Astrocyte of the cerebellum (primary cell): ENCODE measurements around the gene STON2.

ENCODE experiments used
- DNase-seq: peaks from one replicate; pipeline ENCODE4 v3.0.0-alpha.2; 2011; ENCODE audit warnings: low read depth
- H3K4me3 ChIP-seq: 2 replicates; pipeline ENCODE4 v1.5.1; 2011; ENCODE audit warnings: mild to moderate bottlenecking, low read depth, low read length, moderate library complexity
- CTCF ChIP-seq: IDR thresholded peaks from 2 replicates; pipeline ENCODE4 v1.5.1; 2012; ENCODE audit warnings: low read length, low read depth, moderate library complexity, mild to moderate bottlenecking; ENCODE audit errors: missing control alignments
- in situ Hi-C: cut with HindIII; loops from 2 replicates; pipeline ENCODE4 v1.10.0; 2017; ENCODE audit warnings: low sequenced_read_pairs

Gene STON2

GRCh38 chr14:81396113-81396512 is 4.0 kb downstream of the STON2 start:
- in situ Hi-C loops: no loop called here
- no peak overlapping the region for H3K4me3 ChIP-seq
- DNase-seq: no peak
- no peak for TF ChIP-seq CTCF

GRCh38 chr14:81394739-81395138 is 5.4 kb downstream of the STON2 start:
- H3K4me3 ChIP-seq: no peak overlapping the region
- DNase-seq: no peak
- in situ Hi-C loops: loop anchor here (5.0 kb wide), 1 partner anchor 107 kb away; no protein-coding TSS in a partner anchor
- TF ChIP-seq CTCF: no peak

GRCh38 chr14:81392976-81393643 is 7.0 kb downstream of the STON2 start:
- DNase-seq: no peak
- TF ChIP-seq CTCF: no peak
- in situ Hi-C loops: loop anchor here (5.0 kb wide), 1 partner anchor 106 kb away; no protein-coding TSS in a partner anchor
- no peak overlapping the region for H3K4me3 ChIP-seq

- no peak for TF ChIP-seq CTCF
- no peak overlapping the region for H3K4me3 ChIP-seq
- in situ Hi-C loops: loop anchor here (5.0 kb wide), 1 partner anchor 105 kb away; no protein-coding TSS in a partner anchor
- no peak for DNase-seq
Measured at GRCh38 chr14:81392052-81392451, 8.1 kb downstream of the STON2 start.

- in situ Hi-C loops: loop anchor here (5.0 kb wide), 1 partner anchor 103 kb away; no protein-coding TSS in a partner anchor
- no peak for DNase-seq
Measured at GRCh38 chr14:81390696-81391095, 9.4 kb downstream of the STON2 start.

GRCh38 chr14:81388336-81388735 is 11.8 kb downstream of the STON2 start:
- in situ Hi-C loops: no loop called here
- no peak for DNase-seq
- H3K4me3 ChIP-seq: no peak overlapping the region
- TF ChIP-seq CTCF: no peak

More at GRCh38 chr14:81390696-81391095, 9.4 kb downstream of the STON2 start:
- no peak for TF ChIP-seq CTCF
- no peak overlapping the region for H3K4me3 ChIP-seq
